Neural cell (in vitro differentiated cells): ENCODE data around the gene OOSP2. TPM values are rescaled to one million over a fixed set of nuclear protein-coding genes. Genes with fewer than 3 reads are reported as not detected.

ENCODE experiments used
- H2AFZ ChIP-seq: fragments of 200-600, 300-800 bp; sonication (generic), shearing (Covaris generic); 2 replicates; pipeline ENCODE4 v1.6.0; 2014; ENCODE audit warnings: low read depth, mild to moderate bottlenecking, antibody characterized with exemption, low read length, moderate library complexity
- H3F3A ChIP-seq: fragments of 200-600 bp; shearing (Covaris generic); 2 replicates; pipeline ENCODE4 v1.6.1; 2016; ENCODE audit warnings: mild to moderate bottlenecking, moderate library complexity, mixed read lengths, antibody characterized with exemption, low read length; ENCODE audit not compliant: insufficient read depth, poor library complexity, severe bottlenecking
- H3K27ac ChIP-seq: fragments of 200-600, 300-800 bp; sonication (generic), shearing (Covaris generic); 2 replicates; pipeline ENCODE4 v1.5.1; 2014; ENCODE audit warnings: mild to moderate bottlenecking, low read length, moderate library complexity
- H3K27me3 ChIP-seq: fragments of 300-800, 200-600 bp; sonication (generic), shearing (Covaris generic); 2 replicates; pipeline ENCODE4 v1.6.0; 2014; ENCODE audit warnings: mild to moderate bottlenecking, low read depth, low read length, moderate library complexity; ENCODE audit not compliant: insufficient read depth
- H3K36me3 ChIP-seq: fragments of 300-800, 200-600 bp; sonication (generic), shearing (Covaris generic); 2 replicates; pipeline ENCODE4 v1.5.1; 2014; ENCODE audit warnings: mild to moderate bottlenecking, antibody characterized with exemption, low read length, moderate library complexity; ENCODE audit not compliant: insufficient read depth
- H3K4me2 ChIP-seq: fragments of 300-800, 200-600 bp; sonication (generic), shearing (Covaris generic); 2 replicates; pipeline ENCODE4 v1.6.0; 2014; ENCODE audit warnings: mild to moderate bottlenecking, low read length
- H3K4me3 ChIP-seq: fragments of 300-800, 200-600 bp; sonication (generic), shearing (Covaris generic); 2 replicates; pipeline ENCODE4 v1.5.1; 2014; ENCODE audit warnings: mild to moderate bottlenecking, low read length, moderate library complexity
- H3K79me2 ChIP-seq: fragments of 200-600 bp; shearing (Covaris generic); replicated peaks from 2 replicates; pipeline ENCODE4 v1.6.0; 2014; ENCODE audit warnings: mild to moderate bottlenecking, low read length, moderate library complexity; ENCODE audit not compliant: insufficient read depth
- H3K9ac ChIP-seq: fragments of 300-800, 200-600 bp; sonication (generic), shearing (Covaris generic); 2 replicates; pipeline ENCODE4 v1.6.1; 2016; ENCODE audit warnings: mild to moderate bottlenecking, low read length, mixed read lengths
- H3K9me2 ChIP-seq: fragments of 200-600 bp; shearing (Covaris generic); 2 replicates; pipeline ENCODE4 v1.6.1; 2016; ENCODE audit warnings: mild to moderate bottlenecking, low read length, mixed read lengths; ENCODE audit not compliant: insufficient read depth
- H3K9me3 ChIP-seq: fragments of 200-600, 300-800 bp; sonication (generic), shearing (Covaris generic); 2 replicates; pipeline ENCODE4 v1.6.1; 2016; ENCODE audit warnings: mild to moderate bottlenecking, mixed run types, low read length, moderate library complexity, mixed read lengths
- H4K20me1 ChIP-seq: fragments of 200-600 bp; shearing (Covaris generic); 2 replicates; pipeline ENCODE4 v1.6.1; 2016; ENCODE audit warnings: mild to moderate bottlenecking, mixed run types; ENCODE audit not compliant: insufficient read depth
- EP300 ChIP-seq: fragments of 450-650 bp; conservative IDR thresholded peaks from 2 replicates; pipeline ENCODE4 v1.6.1; 2014; ENCODE audit warnings: antibody characterized with exemption, mild to moderate bottlenecking, moderate library complexity; ENCODE audit not compliant: poor library complexity, severe bottlenecking
- EZH2 ChIP-seq: fragments of 200-600, 300-800 bp; shearing (Covaris generic), sonication (generic); IDR thresholded peaks from 2 replicates; pipeline ENCODE4 v1.6.1; 2014; ENCODE audit warnings: antibody characterized with exemption, low read length, borderline replicate concordance, mild to moderate bottlenecking; ENCODE audit not compliant: insufficient read depth, poor library complexity, severe bottlenecking
- MXI1 ChIP-seq: fragments of 450-650 bp; conservative IDR thresholded peaks from 2 replicates; pipeline ENCODE4 v1.6.1; 2014; ENCODE audit warnings: antibody characterized with exemption, mild to moderate bottlenecking; ENCODE audit not compliant: poor library complexity, severe bottlenecking
- POLR2AphosphoS5 ChIP-seq: IDR thresholded peaks from 2 replicates; pipeline ENCODE4 v1.6.1; 2012
- RAD21 ChIP-seq: fragments of 450-650 bp; conservative IDR thresholded peaks from 2 replicates; pipeline ENCODE4 v1.6.1; 2014; ENCODE audit warnings: antibody characterized with exemption, mild to moderate bottlenecking, moderate library complexity
- SMC3 ChIP-seq: fragments of 450-650 bp; conservative IDR thresholded peaks from 2 replicates; pipeline ENCODE4 v1.6.1; 2014; ENCODE audit warnings: antibody characterized with exemption, mild to moderate bottlenecking, moderate library complexity; ENCODE audit not compliant: poor library complexity
- TAF1 ChIP-seq: IDR thresholded peaks from 2 replicates; pipeline ENCODE4 v1.6.1; 2012; ENCODE audit warnings: low read depth
- polyA plus RNA-seq: library from polyadenylated mRNA; depleted of rRNA; stranded (reverse); fragments of >200 nt; gene quantifications from 2 replicates; pipeline ENCODE4 v1.2.3, GENCODE V29; 2014
- TF ChIP-seq, protein P1 (sequence below): fragments of 450-650 bp; IDR thresholded peaks from 2 replicates; pipeline ENCODE4 v1.5.1; 2014; ENCODE audit warnings: antibody characterized with exemption, mild to moderate bottlenecking, moderate library complexity; ENCODE audit not compliant: poor library complexity, severe bottlenecking
- TF ChIP-seq, protein P2 (sequence below): IDR thresholded peaks from 2 replicates; pipeline ENCODE4 v1.6.1; 2012; ENCODE audit warnings: borderline replicate concordance

The OOSP2 gene
- polyA plus RNA-seq, 1 donor from 2014 or later, result not detected

DNA sequence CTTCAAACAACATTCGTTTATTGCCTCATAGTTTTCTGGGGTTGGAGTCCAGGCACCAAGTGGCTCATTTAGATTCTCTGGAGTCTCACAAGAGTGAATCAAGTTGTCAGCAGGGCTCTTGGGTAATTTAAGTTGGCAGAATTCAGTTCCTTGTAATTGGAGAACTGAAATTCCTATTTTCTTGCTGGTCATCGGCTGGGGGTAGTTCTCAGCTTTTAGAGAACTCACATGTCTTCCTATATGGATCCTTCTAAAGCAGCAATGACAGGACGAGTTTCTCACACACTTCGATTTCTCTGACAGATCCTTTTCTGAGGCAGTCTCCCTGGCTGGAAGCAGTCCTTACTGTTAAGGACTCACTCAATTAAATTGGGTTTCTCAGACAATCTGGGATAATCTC, 40.5 kb upstream of the OOSP2 start:
- Histone ChIP-seq H3K36me3 (no peaks in the 10 kb centered on the region), H3K9me2 (no peaks in the 10 kb centered on the region), H4K20me1 (no peaks in the 10 kb centered on the region), H3K27ac (no peak overlapping the region), H3K27me3 (no peaks in the 10 kb centered on the region), H3F3A (no peaks in the 10 kb centered on the region), H3K9me3 (no peaks in the 10 kb centered on the region), H3K9ac (no peak overlapping the region), H3K4me2 (no peak overlapping the region), H3K79me2 (no peaks in the 10 kb centered on the region), H2AFZ (no peak overlapping the region), H3K4me3 (no peak overlapping the region)
- TF ChIP-seq EP300 (no peak), POLR2AphosphoS5 (no peak), RAD21 (no peak), SMC3 (no peak), MXI1 (no peak), TAF1 (no peak), EZH2 (no peak)
- TF ChIP-seq, protein P1, sequence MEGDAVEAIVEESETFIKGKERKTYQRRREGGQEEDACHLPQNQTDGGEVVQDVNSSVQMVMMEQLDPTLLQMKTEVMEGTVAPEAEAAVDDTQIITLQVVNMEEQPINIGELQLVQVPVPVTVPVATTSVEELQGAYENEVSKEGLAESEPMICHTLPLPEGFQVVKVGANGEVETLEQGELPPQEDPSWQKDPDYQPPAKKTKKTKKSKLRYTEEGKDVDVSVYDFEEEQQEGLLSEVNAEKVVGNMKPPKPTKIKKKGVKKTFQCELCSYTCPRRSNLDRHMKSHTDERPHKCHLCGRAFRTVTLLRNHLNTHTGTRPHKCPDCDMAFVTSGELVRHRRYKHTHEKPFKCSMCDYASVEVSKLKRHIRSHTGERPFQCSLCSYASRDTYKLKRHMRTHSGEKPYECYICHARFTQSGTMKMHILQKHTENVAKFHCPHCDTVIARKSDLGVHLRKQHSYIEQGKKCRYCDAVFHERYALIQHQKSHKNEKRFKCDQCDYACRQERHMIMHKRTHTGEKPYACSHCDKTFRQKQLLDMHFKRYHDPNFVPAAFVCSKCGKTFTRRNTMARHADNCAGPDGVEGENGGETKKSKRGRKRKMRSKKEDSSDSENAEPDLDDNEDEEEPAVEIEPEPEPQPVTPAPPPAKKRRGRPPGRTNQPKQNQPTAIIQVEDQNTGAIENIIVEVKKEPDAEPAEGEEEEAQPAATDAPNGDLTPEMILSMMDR, result no peak
- TF ChIP-seq, protein P2, sequence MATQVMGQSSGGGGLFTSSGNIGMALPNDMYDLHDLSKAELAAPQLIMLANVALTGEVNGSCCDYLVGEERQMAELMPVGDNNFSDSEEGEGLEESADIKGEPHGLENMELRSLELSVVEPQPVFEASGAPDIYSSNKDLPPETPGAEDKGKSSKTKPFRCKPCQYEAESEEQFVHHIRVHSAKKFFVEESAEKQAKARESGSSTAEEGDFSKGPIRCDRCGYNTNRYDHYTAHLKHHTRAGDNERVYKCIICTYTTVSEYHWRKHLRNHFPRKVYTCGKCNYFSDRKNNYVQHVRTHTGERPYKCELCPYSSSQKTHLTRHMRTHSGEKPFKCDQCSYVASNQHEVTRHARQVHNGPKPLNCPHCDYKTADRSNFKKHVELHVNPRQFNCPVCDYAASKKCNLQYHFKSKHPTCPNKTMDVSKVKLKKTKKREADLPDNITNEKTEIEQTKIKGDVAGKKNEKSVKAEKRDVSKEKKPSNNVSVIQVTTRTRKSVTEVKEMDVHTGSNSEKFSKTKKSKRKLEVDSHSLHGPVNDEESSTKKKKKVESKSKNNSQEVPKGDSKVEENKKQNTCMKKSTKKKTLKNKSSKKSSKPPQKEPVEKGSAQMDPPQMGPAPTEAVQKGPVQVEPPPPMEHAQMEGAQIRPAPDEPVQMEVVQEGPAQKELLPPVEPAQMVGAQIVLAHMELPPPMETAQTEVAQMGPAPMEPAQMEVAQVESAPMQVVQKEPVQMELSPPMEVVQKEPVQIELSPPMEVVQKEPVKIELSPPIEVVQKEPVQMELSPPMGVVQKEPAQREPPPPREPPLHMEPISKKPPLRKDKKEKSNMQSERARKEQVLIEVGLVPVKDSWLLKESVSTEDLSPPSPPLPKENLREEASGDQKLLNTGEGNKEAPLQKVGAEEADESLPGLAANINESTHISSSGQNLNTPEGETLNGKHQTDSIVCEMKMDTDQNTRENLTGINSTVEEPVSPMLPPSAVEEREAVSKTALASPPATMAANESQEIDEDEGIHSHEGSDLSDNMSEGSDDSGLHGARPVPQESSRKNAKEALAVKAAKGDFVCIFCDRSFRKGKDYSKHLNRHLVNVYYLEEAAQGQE, result no peak

DNA sequence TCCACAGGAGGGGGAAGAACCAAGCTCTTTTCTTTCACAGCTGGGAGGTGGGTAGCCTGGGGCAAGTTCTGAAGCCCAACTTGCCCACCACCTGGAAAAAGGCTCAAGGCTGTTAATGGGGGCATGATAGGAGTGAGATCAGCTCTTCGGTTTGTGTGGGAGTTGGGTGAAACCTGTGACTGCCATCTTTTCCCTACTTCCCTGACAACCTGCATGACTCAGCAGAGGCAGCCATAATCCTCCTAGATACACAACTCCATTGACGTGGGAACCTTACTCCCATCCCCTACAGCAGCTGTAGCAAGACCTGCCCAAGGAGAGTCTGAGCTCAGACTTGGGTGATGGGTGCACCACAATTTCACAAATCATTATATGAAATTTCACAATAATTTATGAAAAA, 36.5 kb upstream of the OOSP2 start:
- Histone ChIP-seq H3K9me3 (no peaks in the 10 kb centered on the region), H3F3A (no peaks in the 10 kb centered on the region), H3K27me3 (no peaks in the 10 kb centered on the region), H3K4me3 (no peak overlapping the region), H3K9ac (no peak overlapping the region), H3K36me3 (no peaks in the 10 kb centered on the region), H3K27ac (no peak overlapping the region), H3K9me2 (no peaks in the 10 kb centered on the region), H3K79me2 (no peaks in the 10 kb centered on the region), H2AFZ (no peak overlapping the region), H4K20me1 (no peaks in the 10 kb centered on the region), H3K4me2 (no peak overlapping the region)
- no peak for TF ChIP-seq EZH2

DNA sequence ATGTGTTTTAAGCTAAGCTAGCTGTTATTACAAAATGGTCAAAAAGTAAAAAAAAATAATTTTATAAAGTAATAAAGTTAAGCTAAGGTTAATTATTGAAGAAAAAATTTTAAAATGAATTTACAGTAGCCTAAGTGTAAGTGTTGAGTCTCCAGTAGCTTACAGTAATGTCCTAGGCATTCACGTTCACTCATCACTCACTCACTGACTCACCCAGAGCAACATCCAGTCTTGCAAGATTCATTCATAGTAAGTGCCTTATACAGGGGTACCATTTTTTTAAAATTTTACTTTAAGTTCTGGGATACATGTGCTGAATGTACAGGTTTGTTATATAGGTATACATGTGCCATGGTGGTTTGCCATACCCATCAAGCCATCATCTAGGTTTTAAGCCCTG, 34.8 kb upstream of the OOSP2 start:
- no peak overlapping the region for H3K27ac ChIP-seq
- no peaks in the 10 kb centered on the region for H3K79me2 ChIP-seq
- no peaks in the 10 kb centered on the region for H3K9me2 ChIP-seq

More for the DNA sequence above, 34.8 kb upstream of the OOSP2 start:
- no peaks in the 10 kb centered on the region for H3K36me3 ChIP-seq
- H3K9me3 ChIP-seq, result no peaks in the 10 kb centered on the region
- no peaks in the 10 kb centered on the region for H4K20me1 ChIP-seq
- H3K9ac ChIP-seq, result no peak overlapping the region
- H2AFZ ChIP-seq, result no peak overlapping the region
- no peak overlapping the region for H3K4me2 ChIP-seq
- H3K4me3 ChIP-seq, result no peak overlapping the region
- H3F3A ChIP-seq, result no peaks in the 10 kb centered on the region
- no peaks in the 10 kb centered on the region for H3K27me3 ChIP-seq
- TF ChIP-seq TAF1 (no peak), EZH2 (no peak), EP300 (no peak), SMC3 (no peak), MXI1 (no peak), POLR2AphosphoS5 (no peak), RAD21 (no peak)
- TF ChIP-seq, protein P2, result no peak
- TF ChIP-seq, protein P1, result no peak
